Measurements from ENCODE around the gene CTPS2. TPM values are rescaled to one million over a fixed set of nuclear protein-coding genes. Genes with fewer than 3 reads are reported as not detected.

The CTPS2 gene
- total and polyA plus RNA-seq, 2 experiments from 2014 or later = 10.4 to 35.5 TPM

- Mint-ChIP-seq H3K4me3 (peak overlapping the region; percentile 89), H3K36me3 (ENCODE audit: low read depth) (peaks cover 3% of the 10 kb centered on the region; the same call in 1 of the 3 replicates), H3K27ac (peak overlapping the region; percentile 100), H3K9me3 (no peaks in the 10 kb centered on the region), H3K27me3 (ENCODE audit: insufficient read depth, low read depth, poor library complexity) (peaks cover 8% of the 10 kb centered on the region), H3K4me1 (peaks cover 5% of the 10 kb centered on the region; the same call in 1 of the 3 replicates)
- ATAC-seq = peak; percentile 52
- Histone ChIP-seq H3K4me2 (peak overlapping the region; percentile 74), H3K27ac (ENCODE audit: low read depth) (peak overlapping the region; percentile 99), H3K4me3 (peak overlapping the region; percentile 81), H3K79me2 (replicated peaks; ENCODE audit: insufficient read depth) (peaks cover 43% of the 10 kb centered on the region), H3K4me1 (ENCODE audit: insufficient read depth) (no peaks in the 10 kb centered on the region), H4K20me1 (replicated peaks; ENCODE audit: insufficient read depth) (no peaks in the 10 kb centered on the region; the same call in 1 of the 2 replicates), H3K27me3 (ENCODE audit: insufficient read depth) (no peaks in the 10 kb centered on the region), H3K9me2 (ENCODE audit: insufficient read depth) (no peaks in the 10 kb centered on the region), H3F3A (replicated peaks; ENCODE audit: low read depth) (no peaks in the 10 kb centered on the region), H3K36me3 (ENCODE audit: insufficient read depth) (no peaks in the 10 kb centered on the region), H2AFZ (no peak overlapping the region)
- DNase-seq (ENCODE audit: low spot score) = no peak
- TF ChIP-seq, protein P1, sequence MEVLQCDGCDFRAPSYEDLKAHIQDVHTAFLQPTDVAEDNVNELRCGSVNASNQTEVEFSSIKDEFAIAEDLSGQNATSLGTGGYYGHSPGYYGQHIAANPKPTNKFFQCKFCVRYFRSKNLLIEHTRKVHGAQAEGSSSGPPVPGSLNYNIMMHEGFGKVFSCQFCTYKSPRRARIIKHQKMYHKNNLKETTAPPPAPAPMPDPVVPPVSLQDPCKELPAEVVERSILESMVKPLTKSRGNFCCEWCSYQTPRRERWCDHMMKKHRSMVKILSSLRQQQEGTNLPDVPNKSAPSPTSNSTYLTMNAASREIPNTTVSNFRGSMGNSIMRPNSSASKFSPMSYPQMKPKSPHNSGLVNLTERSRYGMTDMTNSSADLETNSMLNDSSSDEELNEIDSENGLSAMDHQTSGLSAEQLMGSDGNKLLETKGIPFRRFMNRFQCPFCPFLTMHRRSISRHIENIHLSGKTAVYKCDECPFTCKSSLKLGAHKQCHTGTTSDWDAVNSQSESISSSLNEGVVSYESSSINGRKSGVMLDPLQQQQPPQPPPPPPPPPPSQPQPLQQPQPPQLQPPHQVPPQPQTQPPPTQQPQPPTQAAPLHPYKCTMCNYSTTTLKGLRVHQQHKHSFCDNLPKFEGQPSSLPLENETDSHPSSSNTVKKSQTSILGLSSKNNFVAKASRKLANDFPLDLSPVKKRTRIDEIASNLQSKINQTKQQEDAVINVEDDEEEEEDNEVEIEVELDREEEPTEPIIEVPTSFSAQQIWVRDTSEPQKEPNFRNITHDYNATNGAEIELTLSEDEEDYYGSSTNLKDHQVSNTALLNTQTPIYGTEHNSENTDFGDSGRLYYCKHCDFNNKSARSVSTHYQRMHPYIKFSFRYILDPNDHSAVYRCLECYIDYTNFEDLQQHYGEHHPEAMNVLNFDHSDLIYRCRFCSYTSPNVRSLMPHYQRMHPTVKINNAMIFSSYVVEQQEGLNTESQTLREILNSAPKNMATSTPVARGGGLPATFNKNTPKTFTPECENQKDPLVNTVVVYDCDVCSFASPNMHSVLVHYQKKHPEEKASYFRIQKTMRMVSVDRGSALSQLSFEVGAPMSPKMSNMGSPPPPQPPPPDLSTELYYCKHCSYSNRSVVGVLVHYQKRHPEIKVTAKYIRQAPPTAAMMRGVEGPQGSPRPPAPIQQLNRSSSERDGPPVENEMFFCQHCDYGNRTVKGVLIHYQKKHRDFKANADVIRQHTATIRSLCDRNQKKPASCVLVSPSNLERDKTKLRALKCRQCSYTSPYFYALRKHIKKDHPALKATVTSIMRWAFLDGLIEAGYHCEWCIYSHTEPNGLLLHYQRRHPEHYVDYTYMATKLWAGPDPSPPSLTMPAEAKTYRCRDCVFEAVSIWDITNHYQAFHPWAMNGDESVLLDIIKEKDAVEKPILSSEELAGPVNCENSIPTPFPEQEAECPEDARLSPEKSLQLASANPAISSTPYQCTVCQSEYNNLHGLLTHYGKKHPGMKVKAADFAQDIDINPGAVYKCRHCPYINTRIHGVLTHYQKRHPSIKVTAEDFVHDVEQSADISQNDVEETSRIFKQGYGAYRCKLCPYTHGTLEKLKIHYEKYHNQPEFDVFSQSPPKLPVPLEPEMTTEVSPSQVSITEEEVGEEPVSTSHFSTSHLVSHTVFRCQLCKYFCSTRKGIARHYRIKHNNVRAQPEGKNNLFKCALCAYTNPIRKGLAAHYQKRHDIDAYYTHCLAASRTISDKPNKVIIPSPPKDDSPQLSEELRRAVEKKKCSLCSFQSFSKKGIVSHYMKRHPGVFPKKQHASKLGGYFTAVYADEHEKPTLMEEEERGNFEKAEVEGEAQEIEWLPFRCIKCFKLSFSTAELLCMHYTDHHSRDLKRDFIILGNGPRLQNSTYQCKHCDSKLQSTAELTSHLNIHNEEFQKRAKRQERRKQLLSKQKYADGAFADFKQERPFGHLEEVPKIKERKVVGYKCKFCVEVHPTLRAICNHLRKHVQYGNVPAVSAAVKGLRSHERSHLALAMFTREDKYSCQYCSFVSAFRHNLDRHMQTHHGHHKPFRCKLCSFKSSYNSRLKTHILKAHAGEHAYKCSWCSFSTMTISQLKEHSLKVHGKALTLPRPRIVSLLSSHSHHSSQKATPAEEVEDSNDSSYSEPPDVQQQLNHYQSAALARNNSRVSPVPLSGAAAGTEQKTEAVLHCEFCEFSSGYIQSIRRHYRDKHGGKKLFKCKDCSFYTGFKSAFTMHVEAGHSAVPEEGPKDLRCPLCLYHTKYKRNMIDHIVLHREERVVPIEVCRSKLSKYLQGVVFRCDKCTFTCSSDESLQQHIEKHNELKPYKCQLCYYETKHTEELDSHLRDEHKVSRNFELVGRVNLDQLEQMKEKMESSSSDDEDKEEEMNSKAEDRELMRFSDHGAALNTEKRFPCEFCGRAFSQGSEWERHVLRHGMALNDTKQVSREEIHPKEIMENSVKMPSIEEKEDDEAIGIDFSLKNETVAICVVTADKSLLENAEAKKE (CRISPR knock-in tag; IDR thresholded peaks at IDR 0.05) = no peak
- no peak for TF ChIP-seq REST (IDR thresholded peaks at IDR 0.05; ENCODE audit: unreplicated experiment)
- no peak for TF ChIP-seq STAT1 (IDR thresholded peaks at IDR 0.05; ENCODE audit: unreplicated experiment)
- TF ChIP-seq CTCF (conservative IDR thresholded peaks at IDR 0.05; ENCODE audit: low read depth in 2 of 2) = no peak
- no peak for TF ChIP-seq JUNB (IDR thresholded peaks at IDR 0.05; ENCODE audit: unreplicated experiment)
- TF ChIP-seq EZH2phosphoT487 (IDR thresholded peaks at IDR 0.05; ENCODE audit: unreplicated experiment) = no peak
- no peak for TF ChIP-seq POLR2AphosphoS5 (IDR thresholded peaks at IDR 0.05; ENCODE audit: low read depth)
- no peak for TF ChIP-seq NANOG (IDR thresholded peaks at IDR 0.05; ENCODE audit: borderline replicate concordance)
- no peak for TF ChIP-seq CREB1 (CRISPR knock-in tag; IDR thresholded peaks at IDR 0.05; ENCODE audit: low read depth)
- no peak for TF ChIP-seq EZH2 (IDR thresholded peaks at IDR 0.05; ENCODE audit: low read depth, unreplicated experiment)
- no peak for TF ChIP-seq ZNF114 (CRISPR knock-in tag; IDR thresholded peaks at IDR 0.05)
- no peak for TF ChIP-seq ETS1 (IDR thresholded peaks at IDR 0.05)
- TF ChIP-seq ZNF331 (CRISPR knock-in tag; IDR thresholded peaks at IDR 0.05; ENCODE audit: low read depth) = no peak
Observed at GRCh38 chrX:16718824-16719333, 6.4 kb upstream of the CTPS2 start.
